Measurements from ENCODE around the gene KRTAP12-2. TPM values are rescaled to one million over a fixed set of nuclear protein-coding genes. Genes with fewer than 3 reads are reported as not detected.
"Not testable (repeated sequence)": the region's sequence is repeated elsewhere in the genome, so short reads cannot be mapped to it uniquely, and the experiment has no call there.

KRTAP12-2 gene
- polyA plus RNA-seq, 6 donors from 2014 or later = not detected

DNA sequence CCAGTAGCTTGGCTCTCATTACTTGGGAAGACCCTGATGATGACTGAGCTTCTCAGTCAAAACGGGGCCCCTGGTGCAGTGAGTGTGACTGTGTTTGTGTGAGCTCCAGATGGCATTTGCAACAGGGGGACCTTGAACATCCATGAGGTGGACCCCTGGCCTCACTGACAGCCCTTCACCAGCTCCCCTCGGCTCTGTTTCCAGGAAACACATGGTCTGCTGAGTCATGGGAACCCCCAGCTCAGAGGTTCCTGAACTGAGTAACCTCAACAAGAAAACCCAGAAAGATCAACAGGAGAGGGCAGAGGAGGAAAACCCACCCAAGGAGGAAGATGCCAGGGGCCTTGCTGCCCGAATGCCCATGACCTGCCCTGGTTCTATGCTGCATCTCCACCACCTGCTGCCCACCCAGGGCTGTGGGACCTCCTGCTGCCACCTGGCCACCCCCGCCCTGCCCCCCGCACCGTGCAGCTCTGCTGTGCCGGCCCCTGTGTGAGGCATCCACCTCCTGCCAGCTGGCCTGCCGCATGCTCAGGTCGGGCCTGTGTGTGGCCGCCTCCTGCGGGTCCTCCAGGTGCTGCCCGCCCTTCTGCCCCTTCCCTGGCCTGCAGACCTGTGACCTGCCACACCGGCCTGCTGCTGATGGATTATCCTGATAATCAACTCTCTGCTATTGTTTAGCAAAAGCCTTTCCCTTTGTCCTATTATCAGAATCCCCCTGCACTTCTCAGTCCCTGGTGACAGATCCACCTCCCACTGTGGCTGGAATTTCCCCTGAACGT is 19.5 kb upstream of the KRTAP12-2 start:
- Mint-ChIP-seq H3K9me3 (no peaks in the 10 kb centered on the region), H3K27me3 (peaks cover 25 to 79% (median 78%) of the 10 kb centered on the region in 3 donors), H3K36me3 (no peaks in the 10 kb centered on the region), H3K4me1 (no peaks in the 10 kb centered on the region), H3K27ac (no peak overlapping the region), H3K4me3 (no peak overlapping the region)
- no peak for DNase-seq
- no peak for ATAC-seq (ENCODE audit: low read depth in 2 of 2)

DNA sequence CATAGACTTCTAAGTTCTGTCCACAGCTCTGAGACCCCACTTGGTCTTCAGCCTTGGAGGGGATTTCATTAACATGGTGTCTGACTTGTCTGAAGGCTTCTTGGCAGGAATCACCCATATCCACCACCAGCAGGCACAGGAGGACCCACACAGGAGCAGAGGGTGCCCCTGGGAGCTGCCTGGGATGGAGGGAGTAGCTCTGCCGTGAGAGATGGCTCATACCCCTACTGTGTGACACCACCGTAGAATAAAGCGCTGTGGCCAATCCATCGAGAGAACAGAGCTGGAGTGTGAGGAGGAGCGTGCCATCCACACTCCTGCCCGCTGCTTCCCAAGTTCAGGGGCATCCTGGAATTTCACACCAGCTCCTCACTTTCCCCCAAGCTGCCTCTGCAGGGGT is 18.3 kb upstream of the KRTAP12-2 start:
- not testable (repeated sequence) for H3K4me3 Mint-ChIP-seq; H3K27ac Mint-ChIP-seq; ATAC-seq (ENCODE audit: low read depth in 2 of 2); H3K4me1 Mint-ChIP-seq; DNase-seq; H3K9me3 Mint-ChIP-seq; H3K36me3 Mint-ChIP-seq
- peaks cover 32 to 85% (median 85%) of the 10 kb centered on the region in 3 donors for H3K27me3 Mint-ChIP-seq

DNA sequence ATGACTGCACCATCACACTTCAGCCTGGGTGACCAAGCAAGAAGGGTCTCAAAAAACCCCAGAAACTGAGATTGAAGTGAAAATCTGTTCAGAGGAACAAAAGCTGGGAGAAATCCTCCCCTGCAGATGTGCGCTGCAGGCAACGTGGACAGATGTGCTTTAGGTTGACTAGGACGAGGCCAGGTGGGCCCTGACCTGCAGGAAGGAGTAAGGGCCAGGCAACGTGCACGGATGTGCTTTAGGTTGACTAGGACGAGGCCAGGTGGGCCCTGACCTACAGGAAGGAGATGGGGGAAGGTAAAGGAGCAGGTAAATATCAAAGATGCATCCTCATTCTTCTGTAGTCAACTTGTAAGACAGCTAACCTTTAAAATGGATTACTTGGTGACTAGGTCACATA is 17.8 kb upstream of the KRTAP12-2 start:
- DNase-seq (no peak), ATAC-seq (ENCODE audit: low read depth in 2 of 2) (no peak)
- H3K4me1 Mint-ChIP-seq = no peaks in the 10 kb centered on the region
- peaks cover 38 to 85% (median 84%) of the 10 kb centered on the region in 3 donors for H3K27me3 Mint-ChIP-seq
- peaks cover 0 to 2% (median 0%) of the 10 kb centered on the region in 7 donors for H3K9me3 Mint-ChIP-seq
- no peak overlapping the region for H3K27ac Mint-ChIP-seq
- H3K36me3 Mint-ChIP-seq = no peaks in the 10 kb centered on the region
- no peak overlapping the region for H3K4me3 Mint-ChIP-seq

DNA sequence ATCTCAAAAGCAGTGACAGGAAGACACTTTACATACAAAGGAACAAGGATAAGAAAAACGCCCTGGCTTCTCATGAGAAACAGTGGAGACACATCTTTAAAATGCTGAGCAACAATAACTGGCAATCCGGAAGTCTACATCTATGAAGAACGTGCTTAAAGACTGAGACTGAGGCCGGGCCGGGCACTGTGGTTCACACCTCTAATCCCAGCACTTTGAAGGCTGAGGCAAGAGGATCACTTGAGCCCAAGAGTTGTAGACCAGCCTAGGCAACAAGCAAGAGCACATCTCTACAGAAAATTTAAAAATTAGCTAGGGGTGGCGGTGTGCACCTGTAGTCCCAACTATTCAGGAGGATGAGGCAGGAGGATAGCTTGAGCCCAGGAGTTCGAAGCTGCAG is 17.4 kb upstream of the KRTAP12-2 start:
- H3K27ac Mint-ChIP-seq = no peak overlapping the region
- no peak for ATAC-seq (ENCODE audit: low read depth in 2 of 2)
- no peak overlapping the region for H3K4me3 Mint-ChIP-seq
- H3K9me3 Mint-ChIP-seq = peaks cover 0 to 2% (median 0%) of the 10 kb centered on the region in 7 donors
- H3K4me1 Mint-ChIP-seq = no peaks in the 10 kb centered on the region
- DNase-seq = no peak
- no peaks in the 10 kb centered on the region for H3K36me3 Mint-ChIP-seq
- H3K27me3 Mint-ChIP-seq = peaks cover 38 to 88% (median 84%) of the 10 kb centered on the region in 3 donors

DNA sequence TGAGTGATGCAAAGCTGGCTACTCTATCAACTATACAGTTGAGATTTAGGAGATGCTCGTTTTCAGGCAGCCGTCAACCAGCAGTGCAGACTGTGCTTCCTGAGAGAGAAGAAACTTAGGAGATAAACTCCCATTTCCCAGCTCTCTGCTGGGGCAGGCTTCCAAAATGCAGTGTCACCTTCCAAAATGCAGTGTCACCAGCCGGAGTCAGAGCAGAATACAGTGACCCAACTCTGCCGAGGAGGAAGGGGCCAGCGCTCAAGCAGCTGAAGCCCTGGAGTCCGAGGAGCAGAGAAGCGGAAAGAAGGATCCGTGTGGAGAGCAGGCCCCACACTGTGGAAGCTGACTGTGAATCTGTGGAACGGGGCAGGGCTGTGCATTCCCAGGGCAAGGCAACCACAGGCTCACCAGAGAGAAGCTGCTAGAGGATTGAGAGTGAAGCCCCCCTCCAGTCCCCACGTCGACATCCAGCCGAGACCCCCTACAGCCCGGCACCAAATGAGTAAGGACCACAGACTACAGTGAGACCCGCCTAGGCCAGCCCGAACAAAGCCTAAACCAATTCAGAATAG is 15.9 kb upstream of the KRTAP12-2 start:
- DNase-seq = no peak
- no peak overlapping the region for H3K4me3 Mint-ChIP-seq
- no peaks in the 10 kb centered on the region for H3K36me3 Mint-ChIP-seq
- peak overlapping the region in 1 of 6 donors; percentile 61 for H3K27ac Mint-ChIP-seq
- H3K9me3 Mint-ChIP-seq = peaks cover 0 to 2% (median 0%) of the 10 kb centered on the region in 7 donors
- H3K27me3 Mint-ChIP-seq = peaks cover 38 to 79% (median 74%) of the 10 kb centered on the region in 3 donors
- no peaks in the 10 kb centered on the region for H3K4me1 Mint-ChIP-seq
- no peak for ATAC-seq (ENCODE audit: low read depth in 2 of 2)

DNA sequence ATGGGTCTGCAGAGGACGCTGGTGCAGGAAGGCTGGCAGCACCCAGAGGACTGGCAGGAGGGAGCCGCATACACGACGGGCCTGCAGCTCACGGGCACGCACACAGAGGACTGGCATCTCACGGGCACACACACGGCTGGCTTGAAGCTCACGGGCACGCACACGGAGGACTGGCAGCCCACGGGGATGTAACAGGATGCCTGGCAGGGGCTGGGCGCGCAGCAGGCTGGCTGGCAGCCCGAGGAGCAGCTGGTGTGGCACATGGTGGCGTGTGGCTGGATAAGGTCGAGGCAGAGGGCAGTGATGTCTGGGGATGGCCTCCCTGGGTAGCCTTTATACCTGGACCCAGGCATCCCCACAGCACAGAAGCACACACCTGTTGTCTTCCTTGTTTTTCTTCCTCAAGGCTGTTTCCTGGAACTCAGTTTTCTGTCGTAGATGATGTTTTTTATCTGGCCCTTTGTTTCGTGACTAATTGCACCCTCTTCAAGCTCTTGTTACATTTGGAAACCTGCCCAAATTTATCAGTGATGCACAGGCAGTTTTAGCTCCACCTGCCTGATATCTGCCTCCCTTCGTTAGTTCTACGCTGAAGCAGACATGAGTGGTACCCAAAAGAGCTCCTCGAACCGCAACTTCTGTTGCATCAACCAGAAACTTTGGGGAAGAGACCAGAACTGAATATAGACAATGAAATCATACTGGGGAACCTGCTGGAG is 15.3 kb upstream of the KRTAP12-2 start, which contains the start of gene KRTAP12-1:
Gene KRTAP12-1, minus strand, starts transcription at position 303 of the 719 bp plus-strand sequence. Its CDS starts 40 bp downstream, at position 263.
- no peaks in the 10 kb centered on the region for H3K36me3 Mint-ChIP-seq
- DNase-seq (no peak), ATAC-seq (ENCODE audit: low read depth in 2 of 2) (no peak)
- no peaks in the 10 kb centered on the region for H3K4me1 Mint-ChIP-seq
- H3K4me3 Mint-ChIP-seq = no peak within 1 kb of the TSS
- peaks cover 35 to 78% (median 70%) of the 10 kb centered on the region in 3 donors for H3K27me3 Mint-ChIP-seq
- H3K27ac Mint-ChIP-seq = peak within 1 kb of the TSS in 1 of 6 donors; percentile 61
- peaks cover 0 to 2% (median 0%) of the 10 kb centered on the region in 7 donors for H3K9me3 Mint-ChIP-seq

DNA sequence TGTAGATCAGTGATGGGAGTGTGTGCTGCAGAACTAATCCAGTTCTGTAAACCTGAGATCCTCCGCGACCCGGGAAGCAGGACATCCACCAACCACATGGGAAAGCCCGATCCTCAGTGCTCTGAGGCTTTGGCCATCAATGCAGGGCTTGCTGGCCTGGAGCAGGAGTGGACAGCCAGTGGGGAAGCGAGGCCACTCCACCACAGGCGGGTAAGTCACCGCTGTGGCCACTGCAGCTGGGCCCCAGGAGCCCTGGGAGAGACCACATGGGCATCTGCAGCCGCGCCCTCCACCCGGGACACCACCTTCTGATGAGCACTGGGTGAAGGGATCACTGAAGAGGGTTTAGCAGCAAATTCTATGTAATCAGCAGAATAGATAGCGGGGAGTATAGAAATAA is 14.4 kb upstream of the KRTAP12-2 start:
- peaks cover 0 to 2% (median 0%) of the 10 kb centered on the region in 7 donors for H3K9me3 Mint-ChIP-seq
- H3K27me3 Mint-ChIP-seq = peaks cover 31 to 70% (median 68%) of the 10 kb centered on the region in 3 donors
- no peaks in the 10 kb centered on the region for H3K36me3 Mint-ChIP-seq
- H3K4me3 Mint-ChIP-seq = no peak overlapping the region
- no peak for DNase-seq
- H3K4me1 Mint-ChIP-seq = no peaks in the 10 kb centered on the region
- no peak for ATAC-seq (ENCODE audit: low read depth in 2 of 2)
- H3K27ac Mint-ChIP-seq = no peak overlapping the region

DNA sequence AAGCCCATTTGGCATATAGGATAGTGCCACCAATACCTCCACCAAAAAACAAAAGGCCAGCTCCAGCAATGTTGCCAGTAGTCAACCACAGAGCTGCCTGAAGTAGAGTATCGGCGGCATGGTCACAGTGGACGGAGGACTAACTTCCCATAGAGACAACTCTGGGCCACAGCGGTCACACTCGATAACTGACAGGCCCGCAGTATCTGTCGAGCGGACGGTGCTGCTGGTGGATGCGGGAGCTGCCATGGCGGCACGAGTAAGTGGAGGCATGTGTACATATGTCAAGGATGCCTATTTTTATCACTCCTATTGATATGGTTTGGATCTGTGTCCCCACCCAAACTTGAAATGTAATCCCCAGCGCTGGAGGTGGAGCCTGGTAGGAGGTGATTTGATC is 11.2 kb upstream of the KRTAP12-2 start:
- ATAC-seq (ENCODE audit: low read depth in 2 of 2) = no peak
- Mint-ChIP-seq H3K36me3 (peaks cover 0 to 4% of the 10 kb centered on the region in 2 donors), H3K27me3 (peaks cover 18 to 69% (median 41%) of the 10 kb centered on the region in 3 donors), H3K4me3 (no peak overlapping the region), H3K4me1 (no peaks in the 10 kb centered on the region), H3K27ac (no peak overlapping the region), H3K9me3 (peaks cover under 1 to 19% (median 14%) of the 10 kb centered on the region in 7 donors)
- no peak for DNase-seq

DNA sequence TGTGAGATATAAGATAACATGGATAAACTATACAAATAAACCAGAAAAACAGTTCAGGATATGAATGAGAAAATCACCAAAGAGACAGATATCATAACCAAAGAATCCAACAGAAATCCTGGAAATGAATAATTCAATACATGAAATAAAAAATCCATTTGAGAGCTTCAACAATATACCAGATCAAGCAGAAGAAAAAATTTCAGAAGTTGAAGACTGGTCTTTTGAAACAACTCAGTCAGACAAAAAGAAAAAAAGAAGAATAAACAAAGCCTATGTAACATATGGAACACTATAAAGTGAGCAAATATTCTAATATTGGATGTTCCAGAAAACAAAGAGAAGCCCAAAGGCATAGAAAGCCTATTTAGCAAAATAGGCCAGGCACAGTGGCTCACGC is 5.2 kb upstream of the KRTAP12-2 start:
- DNase-seq (no peak), ATAC-seq (ENCODE audit: low read depth in 2 of 2) (no peak)
- Mint-ChIP-seq H3K36me3 (peaks cover 9 to 18% of the 10 kb centered on the region in 2 donors), H3K4me3 (no peak overlapping the region), H3K27ac (no peak overlapping the region), H3K9me3 (peaks cover 17 to 64% (median 49%) of the 10 kb centered on the region in 7 donors), H3K4me1 (no peaks in the 10 kb centered on the region), H3K27me3 (peaks cover 13 to 47% (median 29%) of the 10 kb centered on the region in 3 donors)

DNA sequence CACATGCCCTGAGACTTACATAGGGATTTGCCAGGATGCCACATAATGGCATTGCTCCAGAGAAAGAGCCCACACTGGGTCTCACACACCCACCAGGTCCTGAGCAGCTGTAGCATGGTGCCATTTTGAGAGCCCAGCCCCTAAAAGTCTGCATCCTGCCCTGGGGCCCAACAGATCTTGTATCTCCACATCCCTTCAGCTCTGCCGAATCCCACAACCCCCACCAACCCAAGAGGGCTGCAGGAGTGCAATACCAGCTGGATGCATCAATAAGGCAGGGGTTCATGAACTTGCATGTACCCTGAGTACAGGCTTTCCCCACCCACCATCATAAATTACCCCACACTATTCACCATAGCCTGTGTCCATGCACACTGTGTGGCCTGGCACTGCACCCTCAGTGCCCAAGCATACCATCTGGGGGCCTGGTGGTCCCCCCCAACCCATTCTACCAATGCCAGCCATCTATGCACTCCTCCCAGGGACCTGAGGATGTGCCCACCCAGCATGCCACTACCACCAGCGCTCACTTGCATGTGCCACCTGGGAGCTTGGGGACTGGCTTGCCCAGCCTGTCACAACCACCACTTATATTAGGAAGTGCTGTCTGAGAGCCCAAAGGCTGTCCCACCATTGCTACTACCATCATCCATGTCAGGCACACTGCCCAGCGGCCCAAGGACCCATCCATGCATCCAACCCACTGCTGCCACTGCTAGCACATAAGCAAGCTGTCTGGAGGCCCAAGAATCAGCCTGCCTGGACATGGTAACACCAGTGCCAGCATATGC is 4.1 kb upstream of the KRTAP12-2 start:
- Mint-ChIP-seq H3K9me3 (peaks cover 17 to 69% (median 53%) of the 10 kb centered on the region in 7 donors), H3K27ac (no peak overlapping the region), H3K36me3 (peaks cover 9 to 18% of the 10 kb centered on the region in 2 donors), H3K4me1 (no peaks in the 10 kb centered on the region), H3K27me3 (peaks cover 17 to 55% (median 34%) of the 10 kb centered on the region in 3 donors), H3K4me3 (no peak overlapping the region)
- ATAC-seq (ENCODE audit: low read depth in 2 of 2) (no peak), DNase-seq (no peak)

DNA sequence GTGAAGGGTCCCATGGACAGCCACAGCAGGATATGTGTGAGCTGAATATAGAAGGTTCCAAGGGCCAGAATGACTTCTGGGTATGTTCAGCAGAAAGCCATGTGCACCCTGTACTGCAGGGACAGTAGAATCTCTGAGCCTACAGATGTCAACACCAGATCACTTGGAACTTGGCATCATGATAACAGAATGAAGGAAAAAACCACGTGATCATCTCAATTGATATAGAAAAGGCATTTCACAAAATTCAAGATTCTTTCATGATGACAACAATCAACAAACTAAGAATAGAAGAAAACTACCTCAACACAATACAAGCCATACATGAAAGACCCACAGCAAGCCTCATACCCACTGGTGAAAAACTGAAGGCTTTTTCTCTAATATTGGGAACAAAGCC is 885 bp upstream of the KRTAP12-2 start:
- Mint-ChIP-seq H3K27me3 (peaks cover 20 to 44% (median 43%) of the 10 kb centered on the region in 3 donors), H3K27ac (no peak overlapping the region), H3K36me3 (peaks cover 11 to 13% of the 10 kb centered on the region in 2 donors), H3K9me3 (peaks cover 13 to 73% (median 43%) of the 10 kb centered on the region in 7 donors), H3K4me1 (no peaks in the 10 kb centered on the region), H3K4me3 (no peak overlapping the region)
- no peak for DNase-seq
- ATAC-seq (ENCODE audit: low read depth in 2 of 2) = no peak

DNA sequence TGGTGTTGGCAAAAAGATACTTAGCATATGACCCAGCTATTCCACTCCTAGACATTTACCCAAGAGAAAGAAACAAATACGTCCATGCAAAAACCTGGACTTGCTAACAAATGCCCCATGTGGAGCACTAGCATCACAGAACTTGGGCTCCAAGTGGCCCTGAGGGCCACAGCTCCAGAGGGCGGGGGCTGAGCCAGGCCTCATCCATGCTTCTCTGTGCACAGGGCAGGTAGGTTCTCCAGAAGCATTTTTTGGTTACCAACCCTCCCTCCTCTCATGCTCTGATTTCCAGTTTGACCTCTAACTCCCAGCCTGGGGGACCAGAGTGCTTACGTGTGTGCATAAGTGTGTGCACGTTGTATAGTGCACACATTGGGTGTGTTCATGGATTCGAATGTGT is 2.0 kb downstream of the KRTAP12-2 start:
- H3K27ac Mint-ChIP-seq = no peak overlapping the region
- H3K27me3 Mint-ChIP-seq = peaks cover 19 to 56% (median 53%) of the 10 kb centered on the region in 3 donors
- H3K4me1 Mint-ChIP-seq = no peaks in the 10 kb centered on the region
- ATAC-seq (ENCODE audit: low read depth in 2 of 2) (no peak), DNase-seq (no peak)
- H3K4me3 Mint-ChIP-seq = no peak overlapping the region
- peaks cover 11 to 12% of the 10 kb centered on the region in 2 donors for H3K36me3 Mint-ChIP-seq
- H3K9me3 Mint-ChIP-seq = peaks cover 7 to 55% (median 20%) of the 10 kb centered on the region in 7 donors

DNA sequence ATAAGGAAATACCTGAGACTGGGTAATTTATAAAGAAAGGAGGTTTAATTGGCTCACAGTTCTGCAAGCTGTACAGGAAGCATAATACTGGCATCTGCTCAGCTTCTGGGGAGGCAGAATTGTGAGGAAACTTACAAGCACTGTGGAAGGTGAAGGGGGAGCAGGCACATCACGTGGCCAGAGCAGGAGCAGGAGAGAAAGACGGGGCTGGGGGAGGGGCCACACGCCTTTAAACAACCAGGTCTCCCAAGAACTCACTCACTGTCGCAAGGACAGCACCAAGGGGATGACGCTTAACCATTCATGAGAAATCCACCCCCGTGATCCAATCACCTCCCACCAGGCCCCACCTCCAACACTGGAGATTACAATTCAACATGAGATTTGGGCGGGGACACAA is 5.2 kb downstream of the KRTAP12-2 start:
- not testable (repeated sequence) for DNase-seq; H3K4me3 Mint-ChIP-seq; H3K27ac Mint-ChIP-seq; H3K4me1 Mint-ChIP-seq; ATAC-seq (ENCODE audit: low read depth in 2 of 2)
- Mint-ChIP-seq H3K36me3 (peaks cover 14 to 22% of the 10 kb centered on the region in 2 donors), H3K27me3 (peaks cover 35 to 57% (median 54%) of the 10 kb centered on the region in 3 donors), H3K9me3 (peaks cover 9 to 50% (median 27%) of the 10 kb centered on the region in 7 donors)
